Astrocyte (in vitro differentiated cells and primary cell): ENCODE measurements around the gene MPEG1. TPM values are rescaled to one million over a fixed set of nuclear protein-coding genes. Genes with fewer than 3 reads are reported as not detected.

Experiments
- DNase-seq: peaks from one replicate; pipeline ENCODE4 v3.0.0-alpha.2; 2010; ENCODE audit warnings: low read depth
- FAIRE-seq: peaks from 2 replicates; lab custom pipeline; 2011; peaks lifted over from hg19 to GRCh38; lab: Jason Lieb, UNC
- H2AFZ ChIP-seq: 2 replicates; pipeline ENCODE4 v1.6.0; 2012; ENCODE audit warnings: low read depth, low read length, inconsistent platforms
- H3K27ac ChIP-seq: 2 replicates; pipeline ENCODE4 v1.5.1; 2011; ENCODE audit warnings: low read depth, low read length, inconsistent platforms
- H3K27me3 ChIP-seq: 2 replicates; pipeline ENCODE4 v1.6.0; 2011; ENCODE audit warnings: low read length, inconsistent platforms; ENCODE audit not compliant: insufficient read depth
- H3K36me3 ChIP-seq: 2 replicates; pipeline ENCODE4 v1.5.1; 2011; ENCODE audit warnings: low read length, inconsistent platforms; ENCODE audit not compliant: insufficient read depth
- H3K4me1 ChIP-seq: 2 replicates; pipeline ENCODE4 v1.5.1; 2011; ENCODE audit warnings: low read length, inconsistent platforms; ENCODE audit not compliant: insufficient read depth
- H3K4me2 ChIP-seq: 2 replicates; pipeline ENCODE4 v1.6.0; 2012; ENCODE audit warnings: low read length, inconsistent platforms
- H3K4me3 ChIP-seq: 2 replicates; pipeline ENCODE4 v1.5.1; 2011; ENCODE audit warnings: low read depth, mild to moderate bottlenecking, low read length, inconsistent platforms; ENCODE audit not compliant: insufficient read depth
- H3K79me2 ChIP-seq: 2 replicates; pipeline ENCODE4 v1.6.0; 2012; ENCODE audit warnings: mild to moderate bottlenecking, low read length, inconsistent platforms; ENCODE audit not compliant: insufficient read depth
- H3K9ac ChIP-seq: 2 replicates; pipeline ENCODE4 v1.6.0; 2012; ENCODE audit warnings: mild to moderate bottlenecking, low read length, inconsistent platforms
- H3K9me3 ChIP-seq: 2 replicates; pipeline ENCODE4 v1.5.1; 2012; ENCODE audit warnings: low read depth, mild to moderate bottlenecking, low read length, inconsistent platforms; ENCODE audit not compliant: insufficient read depth
- H4K20me1 ChIP-seq: 2 replicates; pipeline ENCODE4 v1.6.0; 2012; ENCODE audit warnings: low read length, inconsistent platforms; ENCODE audit not compliant: insufficient read depth
- H3K27ac Mint-ChIP-seq: one replicate; pipeline ENCODE4 v1.8.0; 2021; ENCODE audit warnings: mild to moderate bottlenecking, mixed read lengths; ENCODE audit not compliant: unreplicated experiment
- H3K27me3 Mint-ChIP-seq: one replicate; pipeline ENCODE4 v1.8.0; 2021; ENCODE audit warnings: low read depth, mixed read lengths; ENCODE audit not compliant: unreplicated experiment
- H3K36me3 Mint-ChIP-seq: one replicate; pipeline ENCODE4 v1.8.0; 2021; ENCODE audit warnings: low read depth, mixed read lengths; ENCODE audit not compliant: unreplicated experiment
- H3K4me1 Mint-ChIP-seq: one replicate; pipeline ENCODE4 v1.8.0; 2021; ENCODE audit warnings: low read depth, mixed read lengths; ENCODE audit not compliant: unreplicated experiment
- H3K4me3 Mint-ChIP-seq: one replicate; pipeline ENCODE4 v1.8.0; 2021; ENCODE audit warnings: mild to moderate bottlenecking, moderate library complexity, mixed read lengths; ENCODE audit not compliant: unreplicated experiment
- H3K9me3 Mint-ChIP-seq: one replicate; pipeline ENCODE4 v1.8.0; 2021; ENCODE audit warnings: mild to moderate bottlenecking, mixed read lengths; ENCODE audit not compliant: unreplicated experiment
- CTCF ChIP-seq: IDR thresholded peaks from 2 replicates; pipeline ENCODE4 v1.5.1; 2011; ENCODE audit warnings: low read depth, mild to moderate bottlenecking, inconsistent platforms, low read length, moderate library complexity; ENCODE audit not compliant: insufficient read depth
- EZH2 ChIP-seq: IDR thresholded peaks from 2 replicates; pipeline ENCODE4 v1.6.1; 2012; ENCODE audit warnings: mild to moderate bottlenecking, low read length, inconsistent platforms; ENCODE audit not compliant: insufficient read depth
- total RNA-seq: library from RNA; stranded (reverse); gene quantifications from 2 replicates; pipeline ENCODE4 v1.2.1, GENCODE V29; 2021

The MPEG1 gene
- total RNA-seq, 1 donor from 2014 or later, result not detected

GRCh38 chr11:59192446-59193020 is 20.2 kb downstream of the MPEG1 start:
- Histone ChIP-seq H3K4me3 (no peak overlapping the region), H2AFZ (no peak overlapping the region), H3K27ac (no peak overlapping the region), H3K27me3 (peaks cover 6% of the 10 kb centered on the region), H3K9me3 (no peaks in the 10 kb centered on the region), H3K79me2 (no peaks in the 10 kb centered on the region), H3K9ac (no peak overlapping the region), H4K20me1 (no peaks in the 10 kb centered on the region), H3K4me1 (no peaks in the 10 kb centered on the region), H3K4me2 (no peak overlapping the region), H3K36me3 (no peaks in the 10 kb centered on the region)
- Mint-ChIP-seq H3K27ac (peak overlapping the region; percentile 23), H3K27me3 (no peaks in the 10 kb centered on the region), H3K4me1 (peaks cover 19% of the 10 kb centered on the region), H3K9me3 (peaks cover 8% of the 10 kb centered on the region), H3K36me3 (peaks cover 52% of the 10 kb centered on the region), H3K4me3 (no peak overlapping the region)
- no peak for DNase-seq
- no peak for FAIRE-seq
- TF ChIP-seq EZH2 (no peak), CTCF (no peak)

DNA sequence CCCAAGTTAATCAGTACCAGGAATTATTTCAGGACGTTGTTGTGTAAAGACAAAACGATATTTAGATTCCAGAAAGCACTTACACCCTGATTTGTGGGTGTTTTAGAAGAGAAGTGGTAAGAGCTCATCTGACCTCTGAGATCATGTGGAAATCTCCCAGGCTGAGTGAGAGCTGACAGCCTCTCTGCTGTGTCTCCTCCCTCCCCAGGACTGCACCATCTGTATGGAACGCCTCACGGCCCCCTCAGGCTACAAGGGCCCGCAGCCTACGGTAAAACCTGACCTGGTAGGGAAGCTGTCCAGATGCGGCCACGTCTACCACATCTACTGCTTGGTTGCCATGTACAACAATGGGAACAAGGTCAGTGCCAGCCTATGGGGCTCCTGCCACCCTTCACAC is 20.8 kb downstream of the MPEG1 start:
- peaks cover 7% of the 10 kb centered on the region for H3K9me3 Mint-ChIP-seq
- H3K4me3 ChIP-seq, result no peak overlapping the region
- H3K4me1 ChIP-seq, result no peaks in the 10 kb centered on the region
- H3K4me3 Mint-ChIP-seq, result no peak overlapping the region
- peak overlapping the region; percentile 15 for H3K27ac Mint-ChIP-seq
- H3K79me2 ChIP-seq, result no peaks in the 10 kb centered on the region
- H4K20me1 ChIP-seq, result no peaks in the 10 kb centered on the region
- no peak overlapping the region for H3K27ac ChIP-seq
- H2AFZ ChIP-seq, result no peak overlapping the region
- no peak overlapping the region for H3K4me2 ChIP-seq
- H3K27me3 Mint-ChIP-seq, result no peaks in the 10 kb centered on the region
- H3K9ac ChIP-seq, result no peak overlapping the region
- peaks cover 18% of the 10 kb centered on the region for H3K4me1 Mint-ChIP-seq
- FAIRE-seq, result no peak
- peaks cover 50% of the 10 kb centered on the region for H3K36me3 Mint-ChIP-seq
- TF ChIP-seq CTCF, result no peak
- no peak for TF ChIP-seq EZH2
- no peaks in the 10 kb centered on the region for H3K36me3 ChIP-seq
- no peaks in the 10 kb centered on the region for H3K9me3 ChIP-seq
- DNase-seq, result no peak
- H3K27me3 ChIP-seq, result peaks cover 2% of the 10 kb centered on the region

- DNase-seq (no peak), FAIRE-seq (no peak)
- H3K9me3 ChIP-seq, result no peaks in the 10 kb centered on the region
- H3K4me2 ChIP-seq, result no peak overlapping the region
- Mint-ChIP-seq H3K9me3 (peaks cover 5% of the 10 kb centered on the region), H3K27ac (no peak overlapping the region), H3K27me3 (no peaks in the 10 kb centered on the region), H3K4me1 (peaks cover 18% of the 10 kb centered on the region), H3K36me3 (peaks cover 44% of the 10 kb centered on the region), H3K4me3 (no peak overlapping the region)
- no peak overlapping the region for H3K4me3 ChIP-seq
- H3K27ac ChIP-seq, result no peak overlapping the region
- no peak overlapping the region for H2AFZ ChIP-seq
- H4K20me1 ChIP-seq, result no peaks in the 10 kb centered on the region
- TF ChIP-seq EZH2, result no peak
- no peak for TF ChIP-seq CTCF
- peaks cover 2% of the 10 kb centered on the region for H3K27me3 ChIP-seq
- no peaks in the 10 kb centered on the region for H3K79me2 ChIP-seq
- no peaks in the 10 kb centered on the region for H3K4me1 ChIP-seq
- no peak overlapping the region for H3K9ac ChIP-seq
- H3K36me3 ChIP-seq, result no peaks in the 10 kb centered on the region
Measured at GRCh38 chr11:59191095-59191494, 21.6 kb downstream of the MPEG1 start.
